ENCODE data around the gene CCNY. TPM values are rescaled to one million over a fixed set of nuclear protein-coding genes. Genes with fewer than 3 reads are reported as not detected.
"Not testable (repeated sequence)": the region's sequence is repeated elsewhere in the genome, so short reads cannot be mapped to it uniquely, and the experiment has no call there.

CCNY gene
- total and polyA plus RNA-seq, 2 experiments from 2014 or later, result 51.5 to 55.8 TPM

- no peak for DNase-seq (ENCODE audit: low spot score)
- H3K27ac ChIP-seq, result no peak overlapping the region
- no peaks in the 10 kb centered on the region for H3K9me2 ChIP-seq (replicated peaks; ENCODE audit: insufficient read depth)
- H3K36me3 ChIP-seq (replicated peaks; ENCODE audit: insufficient read depth, low read depth), result no peaks in the 10 kb centered on the region
- 87% methylated on average over 8 of the region's 8 CpGs for WGBS (ENCODE audit: low lambda C conversion rate, missing lambda C conversion rate)
- no peak overlapping the region for H3K4me2 ChIP-seq
- H3K9me3 ChIP-seq (ENCODE audit: low read depth), result no peaks in the 10 kb centered on the region
- H3K27me3 ChIP-seq, result no peaks in the 10 kb centered on the region
- H3K4me1 ChIP-seq (ENCODE audit: insufficient read depth), result peaks cover 26% of the 10 kb centered on the region
- no peak overlapping the region for H2AFZ ChIP-seq
- TF ChIP-seq EZH2 (IDR thresholded peaks at IDR 0.05; ENCODE audit: borderline replicate concordance) (no peak), CTCF (IDR thresholded peaks at IDR 0.05; ENCODE audit: poor library complexity) (no peak), EZH2phosphoT487 (IDR thresholded peaks at IDR 0.05; ENCODE audit: low read depth, severe bottlenecking, unreplicated experiment) (no peak)
- H4K20me1 ChIP-seq (ENCODE audit: insufficient read depth, poor library complexity, severe bottlenecking), result peaks cover 44% of the 10 kb centered on the region
- H3K4me3 ChIP-seq, result no peak overlapping the region
- H3K79me2 ChIP-seq, result peaks cover 100% of the 10 kb centered on the region
Measured at GRCh38 chr10:35400595-35401268, 64.4 kb downstream of the CCNY start.

GRCh38 chr10:35403491-35403890 lies 67.2 kb downstream of the CCNY start:
- peaks cover 90% of the 10 kb centered on the region for H3K79me2 ChIP-seq
- 99% methylated on average over 5 of the region's 5 CpGs for WGBS (ENCODE audit: low lambda C conversion rate, missing lambda C conversion rate)
- not testable (repeated sequence) for H3K36me3 ChIP-seq (replicated peaks; ENCODE audit: insufficient read depth, low read depth)

GRCh38 chr10:35404077-35404476 lies 67.8 kb downstream of the CCNY start:
- not testable (repeated sequence) for H2AFZ ChIP-seq; H3K36me3 ChIP-seq (replicated peaks; ENCODE audit: insufficient read depth, low read depth); H3K27me3 ChIP-seq; DNase-seq (ENCODE audit: low spot score); H3K4me2 ChIP-seq; H3K4me1 ChIP-seq (ENCODE audit: insufficient read depth); H3K4me3 ChIP-seq; H3K9me2 ChIP-seq (replicated peaks; ENCODE audit: insufficient read depth); H3K27ac ChIP-seq; H3K9me3 ChIP-seq (ENCODE audit: low read depth)
- Histone ChIP-seq H3K79me2 (peaks cover 88% of the 10 kb centered on the region), H4K20me1 (ENCODE audit: insufficient read depth, poor library complexity, severe bottlenecking) (peaks cover 26% of the 10 kb centered on the region)
- WGBS (ENCODE audit: low lambda C conversion rate, missing lambda C conversion rate), result 92% methylated on average over 2 of the region's 2 CpGs

More at GRCh38 chr10:35403491-35403890, 67.2 kb downstream of the CCNY start:
- not testable (repeated sequence) for H3K4me2 ChIP-seq; H3K27me3 ChIP-seq; DNase-seq (ENCODE audit: low spot score); H3K9me3 ChIP-seq (ENCODE audit: low read depth); H3K27ac ChIP-seq; H3K4me3 ChIP-seq; H2AFZ ChIP-seq; H3K9me2 ChIP-seq (replicated peaks; ENCODE audit: insufficient read depth)
- Histone ChIP-seq H4K20me1 (ENCODE audit: insufficient read depth, poor library complexity, severe bottlenecking) (peaks cover 29% of the 10 kb centered on the region), H3K4me1 (ENCODE audit: insufficient read depth) (peaks cover 15% of the 10 kb centered on the region)

GRCh38 chr10:35406003-35406630 lies 69.8 kb downstream of the CCNY start:
- not testable (repeated sequence) for H3K36me3 ChIP-seq (replicated peaks; ENCODE audit: insufficient read depth, low read depth); H3K27ac ChIP-seq; H3K4me2 ChIP-seq; H3K4me1 ChIP-seq (ENCODE audit: insufficient read depth); H3K27me3 ChIP-seq; H3K4me3 ChIP-seq; DNase-seq (ENCODE audit: low spot score); H2AFZ ChIP-seq; H3K9me2 ChIP-seq (replicated peaks; ENCODE audit: insufficient read depth); H3K9me3 ChIP-seq (ENCODE audit: low read depth)
- peaks cover 16% of the 10 kb centered on the region for H4K20me1 ChIP-seq (ENCODE audit: insufficient read depth, poor library complexity, severe bottlenecking)
- WGBS (ENCODE audit: low lambda C conversion rate, missing lambda C conversion rate), result 89% methylated on average over 1 of the region's 5 CpGs
- H3K79me2 ChIP-seq, result peaks cover 88% of the 10 kb centered on the region

- H3K27me3 ChIP-seq; H3K27ac ChIP-seq; DNase-seq (ENCODE audit: low spot score); H3K4me1 ChIP-seq (ENCODE audit: insufficient read depth); H3K9me3 ChIP-seq (ENCODE audit: low read depth); H2AFZ ChIP-seq; H3K4me2 ChIP-seq; H3K9me2 ChIP-seq (replicated peaks; ENCODE audit: insufficient read depth); H3K4me3 ChIP-seq; H3K36me3 ChIP-seq (replicated peaks; ENCODE audit: insufficient read depth, low read depth): not testable (repeated sequence)
- H3K79me2 ChIP-seq, result peaks cover 86% of the 10 kb centered on the region
- peaks cover 13% of the 10 kb centered on the region for H4K20me1 ChIP-seq (ENCODE audit: insufficient read depth, poor library complexity, severe bottlenecking)
- 97% methylated on average over 12 of the region's 12 CpGs for WGBS (ENCODE audit: low lambda C conversion rate, missing lambda C conversion rate)
Measured at GRCh38 chr10:35407696-35408095, 71.4 kb downstream of the CCNY start.

Data from hepatocyte (in vitro differentiated cells).